Measurements from ENCODE around the gene KIRREL3. TPM values are rescaled to one million over a fixed set of nuclear protein-coding genes. Genes with fewer than 3 reads are reported as not detected.

KIRREL3 gene
- total RNA-seq, 1 experiment from 2014 or later = 0.44 TPM

GRCh38 chr11:126492331-126493082, 508.1 kb downstream of the KIRREL3 start:
- ChIA-PET CTCF (no interaction called here), POLR2A (ENCODE audit: unreplicated experiment) (no interaction called here)
- H3K4me3 ChIP-seq (ENCODE audit: low read length) = no peak overlapping the region
- H3K36me3 ChIP-seq (ENCODE audit: low read depth, low read length) = no peaks in the 10 kb centered on the region
- intact Hi-C loops (cut with micrococcal nuclease) = no loop called here
- no peak overlapping the region for H3K27ac ChIP-seq (ENCODE audit: low read length)
- H3F3A ChIP-seq (ENCODE audit: low read length, unreplicated experiment) = no peaks in the 10 kb centered on the region
- H3K9ac ChIP-seq (ENCODE audit: low read length) = no peak overlapping the region
- no peaks in the 10 kb centered on the region for H3K9me2 ChIP-seq (replicated peaks; ENCODE audit: low read length)
- TF ChIP-seq CTCF (conservative IDR thresholded peaks at IDR 0.05; ENCODE audit: low read depth, low read length) (no peak), EZH2phosphoT487 (IDR thresholded peaks at IDR 0.05; ENCODE audit: borderline replicate concordance, low read length) (no peak), EZH2 (IDR thresholded peaks at IDR 0.05; ENCODE audit: low read length, unreplicated experiment) (no peak)
- H4K20me1 ChIP-seq (ENCODE audit: low read length) = no peaks in the 10 kb centered on the region
- no peaks in the 10 kb centered on the region for H3K4me1 ChIP-seq (ENCODE audit: insufficient read depth, low read length)
- ATAC-seq = no peak
- no peaks in the 10 kb centered on the region for H3K9me3 ChIP-seq (ENCODE audit: low read length)
- no TSS peak for BruUV-seq (replicated peaks)
- DNase-seq = no peak
- no peaks in the 10 kb centered on the region for H3K79me2 ChIP-seq (ENCODE audit: low read length)
- H2AFZ ChIP-seq (ENCODE audit: low read length) = no peak overlapping the region
- peaks cover 5% of the 10 kb centered on the region for H3K27me3 ChIP-seq (ENCODE audit: low read length)
- no peak overlapping the region for H3K4me2 ChIP-seq (ENCODE audit: low read length)

- intact Hi-C loops (cut with micrococcal nuclease) = no loop called here
- no peak overlapping the region for H3K27ac ChIP-seq (ENCODE audit: low read length)
- H3F3A ChIP-seq (ENCODE audit: low read length, unreplicated experiment) = no peaks in the 10 kb centered on the region
- no peak overlapping the region for H3K4me3 ChIP-seq (ENCODE audit: low read length)
- DNase-seq (no peak), ATAC-seq (no peak)
- ChIA-PET POLR2A (ENCODE audit: unreplicated experiment) (no interaction called here), CTCF (no interaction called here)
- H3K4me2 ChIP-seq (ENCODE audit: low read length) = no peak overlapping the region
- no peak overlapping the region for H2AFZ ChIP-seq (ENCODE audit: low read length)
- H3K9me3 ChIP-seq (ENCODE audit: low read length) = no peaks in the 10 kb centered on the region
- no peaks in the 10 kb centered on the region for H3K4me1 ChIP-seq (ENCODE audit: insufficient read depth, low read length)
- BruUV-seq (replicated peaks) = no TSS peak
- no peaks in the 10 kb centered on the region for H3K27me3 ChIP-seq (ENCODE audit: low read length)
- no peaks in the 10 kb centered on the region for H4K20me1 ChIP-seq (ENCODE audit: low read length)
- H3K9ac ChIP-seq (ENCODE audit: low read length) = no peak overlapping the region
- no peak for TF ChIP-seq CTCF (conservative IDR thresholded peaks at IDR 0.05; ENCODE audit: low read depth, low read length)
- no peak for TF ChIP-seq EZH2 (IDR thresholded peaks at IDR 0.05; ENCODE audit: low read length, unreplicated experiment)
- TF ChIP-seq EZH2phosphoT487 (IDR thresholded peaks at IDR 0.05; ENCODE audit: borderline replicate concordance, low read length) = no peak
- no peaks in the 10 kb centered on the region for H3K36me3 ChIP-seq (ENCODE audit: low read depth, low read length)
- H3K9me2 ChIP-seq (replicated peaks; ENCODE audit: low read length) = no peaks in the 10 kb centered on the region
- H3K79me2 ChIP-seq (ENCODE audit: low read length) = no peaks in the 10 kb centered on the region
Observed at GRCh38 chr11:126491092-126491491, 509.5 kb downstream of the KIRREL3 start.

Measured in PC-3 (cell line).